Measurements from ENCODE around the gene SLC25A51. TPM values are rescaled to one million over a fixed set of nuclear protein-coding genes. Genes with fewer than 3 reads are reported as not detected.

Gene SLC25A51
- total and polyA plus RNA-seq, 2 experiments from 2014 or later = 10.4 to 29.2 TPM

- H3K27ac ChIP-seq = no peak overlapping the region
- no peaks in the 10 kb centered on the region for H3K4me1 ChIP-seq (ENCODE audit: insufficient read depth)
- H2AFZ ChIP-seq = no peak overlapping the region
- no peaks in the 10 kb centered on the region for H3K9me3 ChIP-seq (ENCODE audit: low read depth)
- no peaks in the 10 kb centered on the region for H4K20me1 ChIP-seq (ENCODE audit: insufficient read depth, poor library complexity, severe bottlenecking)
- H3K4me3 ChIP-seq = no peak overlapping the region
- H3K9me2 ChIP-seq (replicated peaks; ENCODE audit: insufficient read depth) = no peaks in the 10 kb centered on the region
- no peaks in the 10 kb centered on the region for H3K36me3 ChIP-seq (replicated peaks; ENCODE audit: insufficient read depth, low read depth)
- WGBS (ENCODE audit: low lambda C conversion rate, missing lambda C conversion rate) = 93% methylated on average over 4 of the region's 4 CpGs
- TF ChIP-seq EZH2 (IDR thresholded peaks at IDR 0.05; ENCODE audit: borderline replicate concordance) = no peak
- no peak for TF ChIP-seq CTCF (IDR thresholded peaks at IDR 0.05; ENCODE audit: poor library complexity)
- TF ChIP-seq EZH2phosphoT487 (IDR thresholded peaks at IDR 0.05; ENCODE audit: low read depth, severe bottlenecking, unreplicated experiment) = no peak
- no peaks in the 10 kb centered on the region for H3K27me3 ChIP-seq
- DNase-seq (ENCODE audit: low spot score) = no peak
- no peak overlapping the region for H3K4me2 ChIP-seq
- no peaks in the 10 kb centered on the region for H3K79me2 ChIP-seq
These were observed 63.2 kb downstream of the SLC25A51 start for GRCh38 chr9:37840560-37841194.

- no peak overlapping the region for H3K4me2 ChIP-seq
- H3K4me3 ChIP-seq = no peak overlapping the region
- no peak overlapping the region for H2AFZ ChIP-seq
- H3K27me3 ChIP-seq = no peaks in the 10 kb centered on the region
- DNase-seq (ENCODE audit: low spot score) = no peak
- no peak for TF ChIP-seq EZH2 (IDR thresholded peaks at IDR 0.05; ENCODE audit: borderline replicate concordance)
- no peak for TF ChIP-seq EZH2phosphoT487 (IDR thresholded peaks at IDR 0.05; ENCODE audit: low read depth, severe bottlenecking, unreplicated experiment)
- TF ChIP-seq CTCF (IDR thresholded peaks at IDR 0.05; ENCODE audit: poor library complexity) = no peak
- H3K27ac ChIP-seq = no peak overlapping the region
- no peaks in the 10 kb centered on the region for H4K20me1 ChIP-seq (ENCODE audit: insufficient read depth, poor library complexity, severe bottlenecking)
- no peaks in the 10 kb centered on the region for H3K9me3 ChIP-seq (ENCODE audit: low read depth)
- H3K9me2 ChIP-seq (replicated peaks; ENCODE audit: insufficient read depth) = no peaks in the 10 kb centered on the region
- WGBS (ENCODE audit: low lambda C conversion rate, missing lambda C conversion rate) = 95% methylated on average over 3 of the region's 3 CpGs
- H3K79me2 ChIP-seq = no peaks in the 10 kb centered on the region
- no peaks in the 10 kb centered on the region for H3K36me3 ChIP-seq (replicated peaks; ENCODE audit: insufficient read depth, low read depth)
- no peaks in the 10 kb centered on the region for H3K4me1 ChIP-seq (ENCODE audit: insufficient read depth)
These were observed 64.1 kb downstream of the SLC25A51 start for GRCh38 chr9:37839496-37840461.

Small RNA genes lying within 50 kb of the gene (small RNA-seq; reads per million reads assigned to genes)
- gene RNU7-124P = not detected

Other genes with a start within 250 kb of the SLC25A51 start
- 3.0 and 5.2 TPM in 2 replicates for gene TRMT10B, start 150.3 kb downstream of the SLC25A51 start, total RNA-seq
- 4.1 and 4.8 TPM in 2 replicates for gene TRMT10B, start 150.3 kb downstream of the SLC25A51 start, polyA plus RNA-seq
- 25.4 and 28.5 TPM in 2 replicates for gene EXOSC3, start 119.1 kb downstream of the SLC25A51 start, total RNA-seq
- 43.1 and 48.1 TPM in 2 replicates for gene EXOSC3, start 119.1 kb downstream of the SLC25A51 start, polyA plus RNA-seq
- gene DCAF10, start 103.3 kb downstream of the SLC25A51 start, total RNA-seq = 23.9 and 38.7 TPM in 2 replicates
- 24.4 and 29.2 TPM in 2 replicates for gene DCAF10, start 103.3 kb downstream of the SLC25A51 start, polyA plus RNA-seq
- gene SHB, start 165.1 kb upstream of the SLC25A51 start, total RNA-seq = 15.5 and 20.8 TPM in 2 replicates
- gene SHB, start 165.1 kb upstream of the SLC25A51 start, polyA plus RNA-seq = 36.1 and 48.3 TPM in 2 replicates